GM19468 (cell line): Measurements from ENCODE around the gene BNIP5.
"Not testable (repeated sequence)": the region's sequence is repeated elsewhere in the genome, so short reads cannot be mapped to it uniquely, and the experiment has no call there.

Experiments used
- ATAC-seq: cut with Tn5 transposase; IDR thresholded peaks from one replicate; pipeline ENCODE4 v1.9.1; 2021; ENCODE audit warnings: mild to moderate bottlenecking, moderate library complexity, moderate number of reproducible peaks; ENCODE audit not compliant: unreplicated experiment; ENCODE audit errors: extremely low read depth

Gene BNIP5

DNA sequence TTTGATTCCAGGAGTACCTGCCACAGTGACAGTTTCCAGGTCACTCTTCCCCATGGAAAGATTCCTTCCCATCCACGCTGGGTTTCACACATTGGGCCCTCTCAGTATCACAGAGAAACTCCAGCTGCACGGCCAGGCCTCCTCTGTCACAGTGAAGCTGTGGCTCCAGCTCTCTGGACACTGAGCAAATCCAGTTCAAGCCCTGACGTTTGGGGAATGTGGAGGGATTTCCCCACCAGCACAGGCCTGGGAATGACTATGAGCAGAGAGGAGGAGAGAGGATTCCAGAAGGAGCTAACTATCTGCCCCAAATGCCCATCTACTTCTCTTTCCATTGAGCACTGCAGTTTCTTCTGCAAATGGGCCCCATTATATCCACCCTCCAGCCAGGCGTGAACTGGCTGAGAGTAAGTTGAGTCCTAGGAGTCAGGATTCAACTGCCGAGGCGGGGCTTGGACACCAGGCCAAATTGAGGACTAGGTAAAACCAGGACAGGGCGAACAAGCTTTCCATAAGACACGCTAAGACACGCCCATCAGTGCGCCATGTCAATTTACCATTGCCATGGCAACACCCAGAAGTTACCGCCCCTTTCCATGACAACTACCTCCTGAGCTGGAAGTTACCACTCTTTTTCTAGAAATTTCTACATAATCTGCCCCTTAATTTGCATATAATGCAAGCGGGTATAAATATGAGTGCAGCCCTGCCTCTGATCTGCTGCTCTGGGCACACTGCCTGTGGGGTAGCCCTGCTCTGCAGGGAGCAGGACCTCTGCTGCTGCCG is 9.2 kb upstream of the BNIP5 start:
- no peak for ATAC-seq

DNA sequence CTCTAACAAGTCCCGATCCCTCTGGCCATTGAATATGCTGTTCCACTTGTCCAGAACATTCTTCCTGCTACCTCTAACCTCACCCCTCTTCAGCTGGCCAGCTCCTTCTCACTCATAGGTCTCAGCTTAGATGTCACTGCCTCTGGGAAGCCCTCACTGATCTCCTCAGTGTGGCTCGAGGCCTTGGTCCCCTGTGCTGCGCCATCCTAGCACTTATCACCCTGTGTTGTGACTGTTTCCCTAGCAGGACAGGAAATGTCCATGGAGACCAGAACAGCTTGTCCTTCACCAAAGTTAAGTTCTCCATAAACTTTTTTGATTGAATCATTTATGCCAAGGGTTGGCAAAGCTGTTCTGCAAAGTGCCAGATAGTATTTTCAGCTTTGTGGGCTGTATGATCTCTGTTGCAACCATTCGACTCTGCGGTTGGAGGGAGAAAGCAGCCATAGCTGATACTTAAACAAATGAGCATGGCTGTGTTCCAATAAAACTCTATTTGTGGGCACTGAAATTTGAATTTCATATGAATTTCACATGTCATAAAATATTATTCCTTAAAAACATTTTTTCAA is 6.5 kb upstream of the BNIP5 start:
- no peak for ATAC-seq

DNA sequence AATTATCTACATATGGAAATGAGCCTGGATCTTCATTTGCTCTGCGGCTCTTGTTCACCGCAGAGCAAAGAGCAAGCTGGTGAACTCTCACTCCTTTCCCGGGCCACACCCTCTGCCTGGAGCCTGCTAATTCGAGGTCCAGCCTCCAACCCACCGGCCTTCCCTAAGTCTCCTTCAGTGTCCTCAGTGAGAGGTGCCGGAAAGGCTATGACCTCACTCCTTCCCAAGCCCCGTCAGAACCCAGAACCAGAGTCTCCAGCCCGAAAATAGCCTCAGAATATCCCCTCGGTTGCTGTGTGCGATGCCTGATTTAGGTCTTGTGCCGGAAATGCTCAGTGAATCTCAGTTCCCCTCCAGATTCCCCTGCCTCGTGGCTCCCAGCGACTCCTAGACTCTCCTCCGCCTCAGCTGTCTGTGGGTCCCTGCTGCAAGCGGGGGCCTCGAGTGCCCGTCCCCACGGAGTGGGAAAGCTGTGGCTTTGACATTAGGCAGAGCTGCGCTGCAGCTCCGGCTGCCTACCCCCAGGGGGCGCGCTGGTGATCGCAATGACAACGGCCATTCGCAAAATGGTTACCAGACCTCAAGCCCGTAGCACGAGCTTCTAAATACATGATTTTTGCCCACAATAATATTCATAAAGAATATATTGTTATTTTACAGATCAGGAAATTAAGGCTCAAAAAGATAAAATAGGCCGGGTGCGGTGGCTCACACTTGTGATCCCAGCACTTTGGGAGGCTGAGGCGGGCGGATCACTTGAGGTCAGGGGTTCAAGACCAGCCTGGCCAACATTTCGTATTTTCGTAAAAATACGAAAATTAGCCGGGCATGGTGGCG is 4.1 kb upstream of the BNIP5 start:
- ATAC-seq, result no peak

DNA sequence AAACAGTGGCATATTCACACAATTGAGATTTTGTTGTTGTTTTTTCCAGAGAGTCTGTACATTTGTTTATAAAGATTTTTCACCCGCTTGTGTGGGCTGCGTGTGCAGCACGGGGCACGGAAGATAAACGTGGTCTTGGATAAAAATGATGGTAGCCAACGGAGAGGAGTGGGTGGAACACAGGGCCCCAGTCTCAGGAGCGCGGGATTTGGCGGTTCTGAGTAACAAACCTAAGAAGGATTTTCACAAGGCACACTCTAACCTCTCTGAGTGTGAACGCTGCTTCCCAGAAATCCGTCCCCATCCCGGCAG is 3.6 kb upstream of the BNIP5 start:
- no peak for ATAC-seq

DNA sequence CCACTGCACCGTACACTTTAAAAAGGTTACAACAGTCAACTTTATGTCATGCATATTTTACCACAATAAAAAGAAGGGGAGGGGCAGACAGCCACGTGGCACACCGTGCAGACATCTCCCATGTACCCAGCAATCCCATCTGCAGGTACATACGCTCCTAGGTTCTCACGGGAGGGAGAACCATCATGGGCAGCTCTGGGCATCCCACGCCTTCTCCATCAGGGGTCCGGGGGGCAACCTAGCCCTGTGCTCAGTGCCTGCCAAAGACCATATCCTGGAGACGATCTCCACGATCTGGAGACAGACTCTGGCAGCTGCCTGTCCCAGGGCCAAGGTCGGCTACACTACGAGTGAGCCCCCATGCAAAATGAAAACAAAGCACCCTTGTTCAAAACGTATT is 2.5 kb upstream of the BNIP5 start:
- ATAC-seq, result no peak

DNA sequence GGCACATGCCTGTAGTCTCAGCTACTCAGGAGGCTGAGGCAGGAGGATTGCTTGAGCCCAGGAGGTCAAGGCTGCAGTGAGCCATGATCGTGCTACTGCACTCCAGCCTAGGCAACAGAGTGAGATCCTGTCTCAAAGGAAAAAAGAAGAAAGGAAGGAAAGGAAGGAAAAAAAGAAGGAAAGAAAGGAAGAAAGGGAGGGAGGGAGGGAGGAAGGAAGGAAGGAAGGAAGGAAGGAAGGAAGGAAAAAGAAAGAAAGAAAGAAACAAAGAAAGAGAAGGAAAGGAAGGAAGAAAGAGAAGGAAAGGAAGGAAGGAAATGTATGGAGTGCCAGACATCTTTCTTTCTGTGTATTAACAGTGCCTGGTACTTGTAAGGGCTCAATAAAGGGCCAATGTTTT is 1.5 kb upstream of the BNIP5 start:
- ATAC-seq, result not testable (repeated sequence)

DNA sequence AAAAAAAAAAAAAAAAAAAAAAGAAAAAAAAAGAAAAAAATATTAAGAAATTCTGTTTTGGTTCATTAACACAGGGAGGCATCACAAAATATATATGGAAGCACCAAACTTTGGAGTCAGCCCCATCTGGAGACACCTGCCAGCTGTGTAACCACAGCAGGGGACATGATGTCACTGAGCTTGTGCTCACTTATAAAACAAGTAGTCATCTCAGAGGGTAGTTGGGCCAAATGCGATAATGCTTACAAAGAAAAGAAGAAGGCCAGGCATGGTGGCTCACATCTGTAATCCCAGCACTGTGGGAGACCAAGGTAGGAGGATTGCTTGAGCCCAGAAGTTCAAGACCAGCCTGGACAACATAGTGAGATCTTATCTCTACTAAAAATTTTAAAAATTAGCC is 1.1 kb upstream of the BNIP5 start:
- no peak for ATAC-seq

DNA sequence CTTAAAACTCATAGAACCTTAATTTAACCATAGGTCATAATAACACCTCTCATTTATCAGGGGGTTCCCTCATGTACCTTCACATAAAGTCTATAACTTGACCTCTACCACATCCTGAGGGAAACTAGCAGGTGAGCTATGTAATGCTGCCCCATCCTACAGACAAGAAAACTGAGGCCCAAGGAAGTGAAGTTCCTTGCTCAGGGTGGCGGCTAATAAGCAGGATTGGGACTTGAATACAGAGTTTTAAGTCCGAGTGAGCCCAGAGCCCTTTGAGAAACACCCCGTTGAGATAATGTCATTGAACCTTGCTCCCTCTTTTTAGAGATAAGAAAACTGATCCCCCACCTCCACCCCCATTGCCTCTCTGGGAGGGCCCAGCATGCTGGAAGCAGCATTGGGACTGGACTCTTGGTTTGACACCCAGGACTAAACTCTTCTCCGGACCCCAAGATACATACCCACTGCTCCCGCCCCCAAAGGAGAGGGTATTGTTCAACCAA is 429 bp downstream of the BNIP5 start:
- no peak for ATAC-seq

DNA sequence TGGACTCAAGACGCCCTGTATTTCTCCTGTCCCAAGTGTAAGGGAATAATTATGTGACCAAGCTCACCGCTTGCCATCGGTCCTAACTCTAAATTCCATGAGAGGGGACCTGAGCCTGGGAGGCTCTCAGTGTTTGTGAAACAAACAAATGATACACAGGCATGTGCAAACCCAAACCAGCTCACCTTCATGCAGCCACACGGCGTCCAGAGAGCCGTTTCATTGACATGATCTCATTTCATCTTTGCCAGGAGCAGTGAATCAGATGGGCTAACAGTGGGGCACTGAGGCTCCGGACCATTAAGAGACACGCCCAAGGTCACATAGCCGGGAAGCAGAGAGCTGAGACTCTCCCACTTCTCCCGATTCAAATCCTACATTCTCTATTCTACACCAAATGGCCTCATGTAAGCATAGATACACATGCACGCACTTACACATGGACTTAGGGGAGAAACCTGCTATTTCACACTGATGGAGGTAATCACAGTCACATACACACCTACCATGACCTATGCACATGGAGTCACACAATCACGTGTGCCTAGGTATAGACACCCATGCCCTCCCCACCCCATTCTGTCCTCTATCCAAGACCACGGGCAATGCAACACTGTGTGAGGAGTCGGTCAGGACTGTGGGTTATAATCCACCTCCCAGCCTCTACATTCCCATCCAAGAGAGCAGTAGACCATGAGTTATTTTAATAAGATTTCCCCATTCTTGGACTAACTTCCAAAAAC is 1.1 kb downstream of the BNIP5 start:
- ATAC-seq, result no peak

DNA sequence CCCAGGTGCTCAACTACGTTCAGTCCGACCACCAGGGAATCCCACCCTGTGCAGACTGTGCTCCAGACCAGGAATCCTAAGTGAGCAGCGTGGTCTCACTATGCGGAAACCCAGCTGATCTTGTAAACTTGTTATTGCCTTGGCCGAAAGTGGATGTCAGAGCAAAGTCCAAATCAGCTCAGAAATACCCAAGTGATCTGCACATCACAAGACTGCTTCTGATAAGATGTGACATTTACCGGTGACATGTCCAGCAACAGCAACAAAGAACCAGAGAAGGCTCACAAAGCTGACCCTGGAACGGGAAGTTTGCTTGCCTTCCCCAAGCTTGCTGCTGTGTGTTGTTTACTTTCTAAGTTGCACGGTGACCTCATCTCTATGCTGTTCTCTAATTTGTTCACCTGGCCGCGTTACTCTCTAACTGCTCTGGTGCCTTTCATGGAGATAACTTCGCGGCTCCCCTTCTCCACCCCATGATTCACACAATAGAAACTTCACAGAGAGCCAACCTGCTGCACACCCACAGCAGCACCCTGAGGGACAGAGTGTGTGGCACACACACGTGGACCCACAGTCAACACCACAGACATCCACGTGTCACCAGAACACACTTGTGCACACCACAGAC is 1.7 kb downstream of the BNIP5 start:
- ATAC-seq, result no peak

DNA sequence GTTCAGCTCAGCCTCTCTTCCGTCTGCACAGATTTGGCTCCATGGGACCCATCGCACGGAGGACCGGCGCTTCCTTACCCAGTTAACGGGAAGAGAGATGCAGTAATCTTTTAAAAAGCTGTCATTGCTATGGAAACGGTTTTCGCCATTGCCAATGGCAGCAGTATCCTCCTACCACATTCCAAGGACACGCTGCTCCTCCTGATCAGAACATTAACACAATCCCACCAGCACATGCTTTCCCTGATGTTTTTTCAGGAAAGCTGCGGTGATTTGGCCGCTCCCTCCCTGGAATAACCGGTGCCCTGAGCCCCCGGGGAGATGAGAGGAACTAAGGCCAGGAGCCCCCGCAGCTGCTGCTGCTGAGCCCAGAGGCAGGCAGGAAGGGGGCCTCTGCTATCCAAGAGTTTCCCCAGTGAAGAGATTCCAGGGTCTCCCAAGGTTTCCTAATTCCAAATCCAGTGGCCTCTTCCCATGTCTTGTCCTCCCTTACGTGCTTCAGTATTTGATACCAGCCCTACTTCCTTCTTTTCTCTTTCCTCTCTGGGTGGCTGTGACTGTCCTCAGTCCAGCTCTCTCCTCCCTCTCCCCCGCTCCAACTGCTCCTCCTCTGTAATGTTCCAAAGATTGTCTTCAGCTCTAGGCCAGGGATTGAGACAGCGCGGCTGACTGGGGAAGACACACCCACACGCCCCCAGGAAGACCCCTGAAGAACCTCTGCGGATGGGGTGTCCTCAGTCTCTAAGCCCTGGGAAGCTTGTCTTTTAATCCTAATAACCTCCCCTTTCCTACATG is 2.6 kb downstream of the BNIP5 start:
- no peak for ATAC-seq

DNA sequence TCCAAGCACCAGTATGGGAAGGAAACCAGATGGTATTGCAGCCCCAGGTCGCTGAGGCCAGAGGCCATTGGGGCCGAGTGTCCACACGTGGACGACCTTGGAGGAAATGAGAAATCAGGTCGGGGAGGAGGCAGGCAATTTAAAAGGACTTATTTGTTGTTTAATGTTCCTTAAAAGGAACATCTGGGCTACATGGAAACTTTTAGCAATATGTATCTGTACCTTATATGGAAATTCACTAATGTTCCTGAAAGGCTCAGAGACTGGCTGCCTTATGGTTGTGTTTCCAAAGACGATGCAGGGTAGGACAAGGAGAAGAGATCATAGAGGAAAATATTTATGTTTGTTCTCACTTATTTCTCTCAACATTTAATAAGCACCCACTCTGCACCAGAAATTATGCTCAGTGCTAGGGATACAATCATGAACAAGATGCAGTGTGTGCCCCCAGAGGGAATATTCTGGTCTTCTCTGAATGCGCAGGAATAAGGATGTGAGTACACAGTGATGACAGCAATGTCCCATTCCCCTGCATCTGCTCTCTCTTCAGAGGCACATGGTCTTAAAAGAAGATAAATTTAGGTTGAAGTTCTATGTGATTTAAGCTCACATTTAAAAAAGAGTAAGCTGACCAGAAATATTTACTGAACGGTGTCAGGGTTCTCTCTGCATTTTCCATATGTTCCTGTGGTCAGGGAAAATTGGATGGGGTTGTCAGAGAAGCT is 3.4 kb downstream of the BNIP5 start:
- ATAC-seq, result no peak

DNA sequence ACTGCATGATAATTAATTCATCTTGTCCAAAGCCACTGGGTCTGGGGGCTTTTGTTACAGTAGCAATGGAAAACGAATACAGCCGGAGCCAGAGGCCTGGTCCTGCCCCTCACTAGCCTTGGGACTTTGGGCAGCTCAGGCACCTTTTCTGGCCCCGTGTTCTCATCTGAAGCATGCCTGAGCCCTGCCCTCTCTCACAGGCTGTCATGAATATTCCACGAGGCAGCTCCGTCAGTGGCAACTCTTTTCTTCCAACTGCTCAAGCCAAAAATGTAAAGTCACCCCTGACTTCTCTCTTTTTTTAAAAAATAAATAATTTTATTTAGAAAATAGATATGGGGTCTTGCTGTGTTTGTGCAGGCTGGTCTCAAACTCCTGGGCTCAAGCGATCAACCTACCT is 5.3 kb downstream of the BNIP5 start:
- no peak for ATAC-seq

DNA sequence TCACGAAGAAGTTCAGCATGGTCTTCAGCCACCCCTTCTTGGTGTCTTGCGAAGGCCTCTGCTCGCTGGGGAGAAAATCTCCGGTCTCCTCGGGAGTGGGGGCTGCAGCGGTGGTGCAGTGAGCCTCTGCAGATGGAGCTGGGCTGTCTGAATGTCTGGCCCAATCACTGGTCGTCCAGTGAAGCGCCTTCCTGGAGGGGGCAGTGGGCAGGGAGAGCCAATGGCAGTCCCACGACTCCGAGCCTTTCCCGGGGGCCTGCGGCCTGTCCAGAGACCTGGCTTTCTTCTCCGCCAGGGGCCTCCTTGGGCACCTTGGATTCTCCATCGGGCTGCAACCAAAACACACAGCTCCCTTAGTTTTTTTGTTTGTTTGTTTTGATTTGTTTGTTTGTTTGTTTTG is 6.3 kb downstream of the BNIP5 start:
- no peak for ATAC-seq

DNA sequence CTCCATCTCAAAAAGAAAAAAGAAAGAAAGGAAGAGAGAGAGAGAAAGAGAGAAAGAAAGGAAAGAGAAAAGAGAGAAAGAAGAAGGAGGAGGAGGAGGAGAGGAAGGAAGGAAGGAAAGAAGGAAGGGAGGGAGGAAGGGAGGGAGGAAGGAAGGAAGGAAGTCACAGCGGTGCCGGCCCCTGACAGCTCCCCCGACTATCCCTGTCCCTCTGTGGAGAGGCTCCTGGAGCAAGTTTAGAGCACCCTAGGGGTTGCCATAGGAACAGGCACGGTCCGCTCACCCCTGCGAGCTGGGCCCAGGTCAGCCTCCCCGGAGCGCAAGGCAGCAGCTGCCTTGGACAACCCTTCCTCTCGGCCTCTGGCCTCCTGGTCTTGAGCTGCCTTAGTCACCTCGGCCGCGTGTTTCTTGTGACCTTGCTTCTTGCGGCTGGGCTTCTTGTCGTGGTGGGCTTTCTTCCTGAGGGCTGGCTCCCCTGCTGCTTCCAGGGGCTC is 6.8 kb downstream of the BNIP5 start:
- ATAC-seq, result no peak

DNA sequence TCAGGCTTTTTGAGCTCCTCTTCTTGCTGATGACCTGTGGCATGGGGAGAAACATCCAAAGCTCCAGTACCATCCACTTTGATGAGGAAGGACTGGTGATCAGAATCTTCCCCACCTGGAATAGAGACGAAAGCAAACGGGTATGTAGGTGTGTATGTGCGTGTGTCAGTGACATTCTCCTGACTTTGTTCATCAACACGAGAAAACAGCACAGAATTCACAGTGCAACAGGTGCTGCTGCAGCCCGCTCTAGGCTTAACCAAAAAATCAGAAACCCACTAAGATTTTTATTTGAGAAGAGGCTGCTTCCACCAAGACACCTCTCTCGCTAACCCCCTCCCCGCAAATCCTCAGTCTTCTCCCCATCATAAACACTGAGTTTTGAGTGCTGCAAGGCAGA is 8.1 kb downstream of the BNIP5 start:
- no peak for ATAC-seq

DNA sequence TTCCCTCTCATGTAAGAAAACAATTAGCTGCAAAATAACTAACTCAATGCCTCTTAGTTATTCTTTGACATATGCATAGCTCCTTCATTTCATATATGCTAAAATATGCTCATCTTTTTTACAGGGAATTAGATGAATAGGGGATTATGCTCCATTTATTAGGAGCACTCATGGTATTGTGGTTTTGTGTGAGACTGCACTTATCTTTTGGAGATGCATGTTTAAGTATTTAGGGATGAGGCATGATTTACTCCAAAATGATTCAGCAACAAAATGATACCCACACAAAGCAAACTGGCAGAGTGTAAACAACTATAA is 8.8 kb downstream of the BNIP5 start:
- no peak for ATAC-seq

DNA sequence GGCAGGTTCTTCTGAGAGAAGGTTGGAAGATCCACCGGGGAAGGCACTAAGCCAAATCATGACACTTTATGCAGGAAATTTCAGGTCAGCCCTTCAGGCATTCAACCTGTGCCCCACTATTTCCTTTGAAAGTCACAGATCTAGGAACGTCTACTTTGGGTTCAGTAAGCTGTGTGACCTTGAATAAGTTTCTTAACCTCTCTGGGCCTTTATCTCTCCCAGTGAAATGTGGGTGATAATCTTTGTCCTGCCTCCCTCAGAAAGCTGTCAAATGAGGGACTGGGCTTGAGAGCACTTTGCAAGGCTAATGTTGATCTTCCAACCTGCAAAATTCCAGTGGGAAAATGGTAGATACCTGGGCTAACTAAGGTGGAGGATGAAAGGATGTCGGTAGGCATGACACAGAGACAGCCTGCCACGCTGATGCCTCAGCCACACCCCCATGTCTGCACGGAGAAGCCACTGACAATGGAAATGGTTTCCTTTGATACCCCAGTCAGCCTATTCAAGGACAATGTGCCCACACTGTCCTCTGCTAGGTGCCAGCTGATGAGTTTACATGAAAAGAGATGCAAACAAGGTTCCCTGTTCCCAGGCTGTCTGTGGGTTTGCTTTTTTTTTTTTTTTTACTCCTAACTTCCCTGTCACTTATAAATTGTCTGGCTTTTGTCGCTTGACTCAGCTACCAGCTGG is 9.3 kb downstream of the BNIP5 start:
- no peak for ATAC-seq
